Measurements from ENCODE around the gene MYPOP.
A peak's percentile ranks its signal among the peaks of the same experiment; 100 is the strongest.
"Not testable (repeated sequence)": the region's sequence is repeated elsewhere in the genome, so short reads cannot be mapped to it uniquely, and the experiment has no call there.

The MYPOP gene

DNA sequence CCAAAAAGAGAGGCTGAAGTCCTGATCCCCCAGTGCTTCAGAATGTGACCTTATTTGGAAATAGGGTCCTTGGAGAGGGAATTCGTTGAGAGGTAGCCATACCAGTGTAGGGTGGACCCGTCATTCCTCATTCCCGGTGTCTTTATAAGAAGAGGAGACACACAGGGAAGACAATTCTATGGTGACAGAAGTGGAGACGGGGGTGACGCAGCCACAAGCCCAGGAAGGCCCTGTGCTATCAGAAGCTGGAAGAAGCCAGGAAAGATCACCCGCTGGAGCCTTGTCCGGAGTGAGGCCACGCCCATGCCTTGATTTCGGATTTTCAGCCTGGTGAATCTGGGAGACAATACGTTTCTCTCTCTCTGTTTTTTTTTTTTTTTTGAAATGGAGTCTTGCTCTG is 2.6 kb upstream of the MYPOP start:
- no peak for DNase-seq

DNA sequence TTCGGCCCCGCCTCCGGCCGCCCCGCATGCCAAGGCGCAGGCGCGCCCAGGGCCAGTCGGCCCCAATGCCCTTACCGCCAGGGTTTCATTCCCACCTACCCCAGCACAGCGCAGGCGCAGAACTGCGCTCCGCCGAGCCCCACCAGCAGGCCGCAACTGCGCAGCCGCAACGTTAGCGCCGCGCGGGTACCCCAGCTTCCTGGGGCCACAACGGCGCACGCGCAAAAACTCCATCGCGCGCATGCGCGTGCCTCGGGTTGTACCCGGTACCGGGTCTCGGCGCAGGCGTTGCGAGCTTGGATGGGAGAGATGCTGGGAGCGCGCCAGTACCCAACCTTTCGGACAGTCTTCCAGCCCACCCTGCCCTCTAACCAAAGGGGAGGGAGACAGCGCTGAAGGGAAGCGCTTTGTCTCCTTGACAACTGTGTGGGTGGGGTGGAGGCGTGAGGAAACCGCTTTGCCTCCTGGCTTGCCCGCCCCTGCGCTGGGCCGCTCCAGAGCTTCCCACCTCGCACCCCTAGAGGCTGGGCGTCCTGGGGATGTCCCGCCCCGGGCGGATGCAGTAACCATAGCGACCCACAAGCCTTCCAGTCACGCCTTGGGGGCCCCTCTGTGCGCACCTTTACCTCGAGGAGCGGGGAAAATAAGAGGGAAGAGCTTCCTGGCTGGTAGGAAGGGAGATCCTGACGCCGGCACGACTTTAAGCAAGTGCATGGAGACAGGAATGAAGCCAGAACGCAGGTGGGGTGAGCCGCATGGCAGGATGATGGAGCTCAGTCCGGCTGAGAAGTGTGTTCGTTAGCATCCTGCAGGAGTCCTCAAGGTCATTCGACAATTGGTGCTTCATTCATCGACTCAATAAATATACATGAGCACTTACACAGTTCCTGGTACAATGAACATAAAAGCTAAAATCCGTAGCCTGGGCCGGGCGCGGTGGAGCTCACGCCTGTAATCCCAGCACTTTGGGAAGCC is 525 bp upstream of the MYPOP start:
- DNase-seq, result peak; percentile 94

DNA sequence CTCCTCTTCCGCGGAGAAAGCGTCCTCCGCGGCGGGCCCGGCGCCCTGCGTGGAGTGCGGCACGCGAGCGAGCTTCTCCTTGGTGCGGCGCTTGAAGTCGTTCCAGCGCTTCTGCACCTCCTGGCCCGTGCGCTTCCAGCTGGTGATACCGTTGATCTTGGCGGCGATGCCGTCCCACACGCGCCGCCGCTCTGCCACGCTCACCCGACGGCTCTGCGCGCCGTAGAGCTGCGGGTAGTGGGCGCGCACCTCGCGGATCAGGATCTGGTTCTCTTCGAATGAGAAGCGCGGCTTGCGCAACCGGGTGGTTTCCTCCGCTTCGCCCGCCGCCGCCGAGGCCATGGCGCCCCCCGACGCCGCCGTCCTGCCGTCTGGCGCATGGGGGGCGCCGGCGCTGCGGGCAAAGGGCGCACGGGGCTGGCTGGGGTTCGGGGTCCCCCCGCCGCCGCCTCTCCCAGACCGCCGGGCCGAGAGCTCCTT is 941 bp downstream of the MYPOP start:
- no peak for DNase-seq

DNA sequence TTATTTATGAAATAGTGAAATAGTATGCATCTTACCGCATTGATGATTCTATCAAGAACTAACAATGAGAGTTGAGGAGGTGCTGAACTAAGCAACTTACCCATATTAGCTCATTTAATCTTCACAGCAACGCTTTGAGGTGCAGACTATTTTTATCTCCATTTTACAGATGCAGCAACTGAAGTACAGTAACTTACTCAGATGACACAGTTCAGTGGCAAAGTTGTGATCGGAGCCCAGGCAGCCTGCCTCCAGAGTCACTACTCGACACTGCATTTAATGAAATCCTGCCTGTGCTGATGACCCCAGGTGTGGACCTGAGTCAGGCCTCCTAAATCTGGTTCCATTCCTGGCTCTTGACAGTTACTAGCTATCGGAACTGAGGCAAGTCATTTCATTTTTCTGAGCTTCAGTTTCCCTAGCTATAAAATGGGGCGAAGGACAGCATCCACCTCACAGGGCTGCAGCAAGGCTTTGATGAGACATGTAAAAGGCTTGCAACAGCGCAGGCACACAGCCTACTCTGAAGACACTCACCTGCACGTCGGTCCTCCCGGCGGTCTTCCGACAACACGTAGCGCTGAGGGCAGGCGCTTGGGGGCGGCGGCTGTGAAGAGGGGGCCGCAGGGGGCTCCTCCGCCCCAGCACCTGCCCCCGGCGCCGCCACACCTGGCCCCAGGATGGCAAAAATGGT is 1.5 kb downstream of the MYPOP start:
- DNase-seq, result no peak

DNA sequence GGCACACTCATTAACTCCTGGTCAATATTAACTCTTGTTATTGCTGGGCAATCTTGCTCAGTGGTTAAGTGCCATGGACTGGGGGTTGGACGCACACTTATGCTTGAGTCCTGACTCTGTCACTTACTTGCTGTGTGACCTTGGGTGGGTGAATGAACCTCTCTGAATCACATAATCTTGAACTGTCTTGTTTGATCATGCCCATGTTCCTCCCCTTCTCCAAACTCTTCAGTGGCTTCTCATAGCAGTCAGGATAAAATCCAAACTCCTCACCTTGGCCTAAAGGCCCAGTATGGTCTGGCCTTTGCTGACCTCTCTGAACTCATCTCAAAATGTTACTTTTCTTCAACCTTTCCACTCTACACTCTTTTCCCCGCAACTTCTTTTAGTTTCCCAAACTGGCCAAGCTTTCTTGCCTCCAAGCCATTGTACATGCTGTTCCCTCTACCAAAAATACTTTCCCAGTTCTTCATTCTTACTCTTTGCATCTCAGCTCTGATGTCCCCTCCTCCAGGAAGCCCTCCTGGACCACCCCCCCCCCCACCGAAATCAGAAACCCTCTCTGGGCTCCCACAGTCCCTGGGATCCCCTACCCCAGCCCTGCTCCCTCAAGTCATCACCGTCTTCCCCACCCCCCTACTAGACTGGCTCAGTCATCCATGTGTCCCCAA is 2.4 kb downstream of the MYPOP start:
- no peak for DNase-seq

DNA sequence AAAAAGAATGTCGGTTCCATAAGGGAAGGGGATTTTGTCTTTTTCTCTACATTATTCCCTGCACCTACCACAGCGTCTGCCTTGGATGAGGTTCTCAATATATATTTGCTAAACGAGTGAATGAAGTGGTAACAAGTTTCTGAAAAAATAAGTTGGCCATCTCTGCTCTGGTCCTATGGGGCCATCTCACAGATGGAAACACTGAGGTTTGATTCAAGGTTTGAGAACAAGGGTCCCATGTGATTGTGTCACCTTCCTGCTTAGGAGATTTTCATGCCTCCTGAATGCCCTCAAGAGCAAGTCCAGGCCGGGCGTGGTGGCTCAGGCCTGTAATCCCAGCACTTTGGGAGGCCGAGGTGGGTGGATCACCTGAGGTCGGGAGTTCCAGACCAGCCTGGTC is 3.2 kb downstream of the MYPOP start:
- DNase-seq, result no peak

DNA sequence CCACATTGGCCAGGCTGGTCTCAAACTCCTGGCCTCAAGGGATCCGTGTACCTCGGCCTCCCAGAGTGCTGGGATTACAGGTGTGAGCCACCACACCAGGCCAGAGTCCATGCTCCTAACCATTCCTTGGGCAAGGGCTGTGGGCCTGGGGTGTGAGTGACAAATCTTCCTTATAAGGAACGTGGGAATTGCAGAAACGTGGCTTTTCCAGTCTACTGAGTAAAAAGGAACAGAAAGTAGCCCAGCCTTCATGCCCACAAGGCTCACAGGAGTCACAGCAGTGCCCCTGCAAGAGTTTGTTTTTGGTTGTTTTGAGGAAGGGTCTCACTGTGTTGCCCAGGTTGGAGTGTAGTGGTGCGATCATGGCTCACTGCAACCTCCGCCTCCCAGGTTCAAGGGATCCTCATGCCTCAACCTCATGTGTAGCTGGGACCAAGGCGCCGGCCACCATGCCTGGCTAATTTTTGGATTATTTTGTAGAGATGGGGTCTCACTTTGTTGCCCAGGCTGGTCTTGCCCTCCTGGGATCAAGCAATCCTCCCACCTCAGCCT is 5.1 kb downstream of the MYPOP start:
- no peak for DNase-seq

DNA sequence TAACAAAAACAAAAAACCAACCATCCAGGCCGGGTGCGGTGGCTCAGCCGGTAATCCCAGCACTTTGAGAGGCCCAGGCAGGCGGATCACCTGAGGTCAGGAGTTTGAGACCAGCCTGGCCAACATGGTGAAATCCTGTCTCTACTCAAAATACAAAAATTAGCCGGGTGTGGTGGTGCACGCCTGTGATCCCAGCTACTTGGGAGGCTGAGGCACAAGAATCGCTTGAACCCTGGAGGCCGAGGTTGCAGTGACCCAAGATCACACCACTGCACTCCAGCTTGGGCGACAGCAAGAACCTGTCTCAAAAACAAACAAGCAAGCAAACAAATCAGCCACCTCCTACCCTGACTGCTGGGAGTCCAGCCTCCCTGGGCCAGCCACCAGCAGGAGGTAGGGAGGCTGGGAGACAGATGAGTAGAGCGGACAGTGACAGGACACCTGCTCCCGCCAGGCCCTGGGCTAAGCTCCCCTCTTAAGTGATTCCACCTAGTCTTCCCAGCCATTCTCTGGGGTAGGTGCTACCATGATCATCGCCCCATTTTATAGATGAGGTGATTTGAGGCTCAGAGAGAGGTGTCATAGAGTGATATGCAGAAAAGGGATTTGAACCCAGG is 6.3 kb downstream of the MYPOP start:
- DNase-seq, result not testable (repeated sequence)

DNA sequence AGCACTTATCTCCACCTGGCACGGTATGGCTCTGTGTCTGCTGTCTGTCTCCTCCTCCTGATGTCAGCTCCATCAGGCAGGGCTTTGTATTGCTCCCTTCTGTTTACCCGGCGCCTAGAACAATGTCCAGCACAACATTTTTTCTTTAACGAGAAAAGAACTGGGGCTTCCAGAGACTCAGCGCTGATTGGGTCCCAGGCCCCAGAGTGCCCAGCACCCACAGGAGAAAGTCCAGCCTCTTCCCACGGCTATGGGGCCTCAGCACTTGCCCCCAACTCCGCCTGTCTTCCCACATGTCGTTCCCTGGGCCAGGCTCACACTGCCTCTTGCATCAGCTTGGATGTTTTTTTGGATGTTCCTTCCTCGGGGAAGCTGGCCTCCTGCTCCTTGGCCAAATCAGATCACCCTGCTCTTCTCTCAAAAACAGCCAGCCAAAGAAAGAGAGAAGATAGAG is 6.9 kb downstream of the MYPOP start:
- no peak for DNase-seq

DNA sequence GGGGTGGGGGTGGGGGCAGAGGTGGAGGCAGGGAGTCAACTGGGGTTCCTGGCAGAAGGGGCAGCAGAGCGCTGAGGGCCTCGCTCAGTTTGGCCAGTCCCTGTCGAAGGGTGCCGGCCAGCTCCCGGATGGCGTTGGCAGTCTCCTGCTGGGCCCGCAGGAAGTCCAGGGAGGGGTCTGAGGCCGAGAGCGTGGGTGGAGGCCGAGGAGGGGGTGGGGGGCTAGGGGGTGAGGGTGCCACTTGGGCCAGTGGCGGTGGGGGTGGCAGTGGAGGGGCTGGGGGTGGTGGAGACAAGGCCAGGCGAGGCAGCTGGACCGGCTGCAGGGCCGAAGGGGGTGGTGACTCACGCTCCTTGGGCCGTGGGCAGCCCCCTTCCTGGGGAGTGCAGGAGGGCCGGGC is 11.5 kb downstream of the MYPOP start:
- no peak for DNase-seq

DNA sequence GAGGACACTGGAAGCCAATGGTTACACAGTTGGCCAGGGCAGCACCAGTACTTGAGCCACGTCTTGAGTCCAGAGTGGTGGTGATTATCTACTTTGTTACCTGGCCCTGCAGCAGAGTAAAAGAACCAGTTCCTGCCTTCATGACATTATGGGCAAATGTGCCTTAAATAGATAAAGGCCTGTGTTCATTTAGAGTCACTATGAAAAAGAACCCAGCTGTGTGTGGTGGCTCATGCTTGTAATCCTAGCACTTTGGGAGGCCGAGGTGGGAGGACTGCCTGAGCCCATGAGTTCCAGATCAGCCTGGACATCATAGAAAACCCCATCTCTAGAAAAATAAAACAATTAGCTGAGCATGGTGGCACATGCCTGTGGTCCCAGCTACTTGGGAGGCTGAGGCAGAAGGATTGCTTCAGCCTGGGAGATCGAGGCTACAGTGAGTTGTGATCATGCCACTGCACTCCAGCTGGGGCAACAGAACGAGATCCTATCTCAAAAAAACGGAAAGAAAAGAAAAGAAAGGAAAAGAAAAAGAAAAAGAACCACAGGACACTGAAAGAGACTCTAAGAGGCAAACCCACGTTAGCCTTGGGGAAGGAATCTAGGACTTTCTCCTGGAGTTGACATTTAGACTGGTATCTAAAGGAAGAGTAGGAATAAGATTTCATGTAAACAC is 13.1 kb downstream of the MYPOP start:
- no peak for DNase-seq

DNA sequence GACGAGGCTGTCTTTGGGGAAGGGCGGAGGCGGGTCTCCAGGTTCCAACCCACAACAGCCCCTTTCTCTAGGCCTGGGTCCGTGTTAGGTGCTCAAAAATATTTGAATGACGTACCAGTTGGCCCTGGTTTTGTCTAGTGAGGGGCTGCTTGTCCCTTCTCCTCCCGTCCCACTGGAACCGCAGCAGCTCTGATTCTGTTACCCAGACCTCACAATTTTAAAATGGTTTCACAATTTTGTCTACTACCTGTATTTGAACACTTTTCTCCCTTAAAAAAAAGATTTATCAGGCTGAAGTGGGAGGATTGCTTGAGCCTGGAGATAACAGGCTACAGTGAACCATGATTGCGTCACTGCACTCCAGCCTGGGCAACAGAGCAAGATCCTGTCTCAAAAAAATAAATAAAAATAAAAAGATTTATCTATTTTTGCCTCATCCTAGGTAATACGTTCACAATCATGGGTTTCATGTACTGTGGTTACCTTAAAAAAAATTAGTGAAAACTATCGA is 15.2 kb downstream of the MYPOP start:
- no peak for DNase-seq

DNA sequence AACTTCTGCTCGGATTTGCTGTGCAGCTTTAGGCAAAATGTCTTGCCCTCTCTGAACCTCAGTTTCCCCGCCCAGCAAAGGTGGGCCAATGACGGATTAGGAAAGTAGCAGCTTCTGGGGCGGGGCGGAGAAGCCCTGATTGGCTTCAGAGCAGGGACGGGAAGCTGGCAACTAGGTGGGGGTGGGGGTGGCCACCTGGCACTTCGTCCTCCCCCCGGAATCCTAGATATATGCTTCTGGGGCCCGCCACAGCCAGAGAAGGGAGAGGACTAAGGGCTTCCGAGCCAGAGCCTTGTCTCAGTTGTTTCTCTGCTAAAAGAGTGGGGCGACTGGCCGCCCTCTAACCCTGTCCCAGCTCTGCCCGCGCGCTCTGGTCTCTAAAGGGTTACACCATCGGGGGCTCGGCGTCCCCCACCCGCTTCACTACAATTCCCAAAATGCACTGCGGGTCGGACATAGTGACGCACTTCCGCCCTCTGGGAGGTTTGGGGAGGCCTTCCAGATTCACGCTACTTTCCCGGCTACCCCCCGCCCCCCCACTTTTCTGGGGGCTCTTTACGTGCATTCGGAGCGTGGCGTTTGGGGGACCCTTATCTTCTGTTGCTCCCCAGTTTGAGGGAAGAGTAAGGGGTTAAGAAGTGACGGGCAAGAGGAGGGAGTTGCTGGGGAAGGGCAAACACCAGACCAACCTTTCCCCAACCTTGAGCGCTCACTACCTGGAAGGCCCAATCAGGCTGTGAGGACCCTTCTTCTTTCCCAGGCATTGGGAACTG is 15.8 kb downstream of the MYPOP start:
- peak; percentile 90 for DNase-seq

DNA sequence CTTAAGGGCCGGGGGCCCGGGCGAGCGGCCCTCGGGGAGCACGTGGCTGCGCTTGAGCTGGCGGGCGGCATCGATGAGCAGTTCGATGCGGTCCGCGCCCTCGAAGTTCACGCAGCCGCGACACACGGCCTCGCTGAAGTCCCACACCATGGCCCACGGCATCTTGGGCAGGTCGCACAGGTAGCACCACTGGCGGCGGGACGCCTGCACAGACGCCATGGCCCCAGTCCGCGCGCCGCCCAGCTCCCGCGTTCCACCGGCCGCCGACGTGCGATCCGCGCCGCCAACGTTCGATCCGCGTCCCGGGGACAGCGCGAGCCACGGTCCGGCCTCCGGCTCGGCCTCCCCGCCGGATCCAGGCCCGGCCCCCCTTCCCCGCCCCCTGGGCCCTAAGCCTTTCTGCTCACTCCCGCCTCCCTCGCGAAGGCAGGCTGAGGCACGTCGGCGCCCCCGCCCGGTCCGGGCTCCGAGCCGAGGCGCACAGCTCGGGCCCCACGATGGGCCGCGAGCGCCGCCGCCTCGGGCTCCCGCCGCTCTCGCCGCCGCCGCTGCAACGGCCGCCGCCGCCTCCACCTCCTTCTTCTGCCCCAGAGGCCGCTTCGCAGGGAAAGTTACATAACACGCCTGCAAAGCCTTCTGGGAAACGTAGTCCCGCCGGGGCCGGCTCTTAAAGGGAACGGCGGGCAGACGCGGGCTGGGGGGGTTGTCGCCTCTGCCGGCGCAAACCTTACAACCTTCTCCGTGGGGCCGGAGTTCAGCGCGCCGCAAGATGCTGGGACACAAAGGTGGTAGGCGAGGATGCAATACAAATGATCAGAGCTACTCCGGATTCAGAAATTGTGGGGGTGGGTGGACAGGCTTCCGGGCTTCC is 16.6 kb downstream of the MYPOP start, which contains the start of gene IRF2BP1:
Gene IRF2BP1, minus strand, starts transcription at position 586 of the 871 bp plus-strand sequence. Its CDS starts 367 bp downstream, at position 219.
- peak; percentile 86 for DNase-seq

DNA sequence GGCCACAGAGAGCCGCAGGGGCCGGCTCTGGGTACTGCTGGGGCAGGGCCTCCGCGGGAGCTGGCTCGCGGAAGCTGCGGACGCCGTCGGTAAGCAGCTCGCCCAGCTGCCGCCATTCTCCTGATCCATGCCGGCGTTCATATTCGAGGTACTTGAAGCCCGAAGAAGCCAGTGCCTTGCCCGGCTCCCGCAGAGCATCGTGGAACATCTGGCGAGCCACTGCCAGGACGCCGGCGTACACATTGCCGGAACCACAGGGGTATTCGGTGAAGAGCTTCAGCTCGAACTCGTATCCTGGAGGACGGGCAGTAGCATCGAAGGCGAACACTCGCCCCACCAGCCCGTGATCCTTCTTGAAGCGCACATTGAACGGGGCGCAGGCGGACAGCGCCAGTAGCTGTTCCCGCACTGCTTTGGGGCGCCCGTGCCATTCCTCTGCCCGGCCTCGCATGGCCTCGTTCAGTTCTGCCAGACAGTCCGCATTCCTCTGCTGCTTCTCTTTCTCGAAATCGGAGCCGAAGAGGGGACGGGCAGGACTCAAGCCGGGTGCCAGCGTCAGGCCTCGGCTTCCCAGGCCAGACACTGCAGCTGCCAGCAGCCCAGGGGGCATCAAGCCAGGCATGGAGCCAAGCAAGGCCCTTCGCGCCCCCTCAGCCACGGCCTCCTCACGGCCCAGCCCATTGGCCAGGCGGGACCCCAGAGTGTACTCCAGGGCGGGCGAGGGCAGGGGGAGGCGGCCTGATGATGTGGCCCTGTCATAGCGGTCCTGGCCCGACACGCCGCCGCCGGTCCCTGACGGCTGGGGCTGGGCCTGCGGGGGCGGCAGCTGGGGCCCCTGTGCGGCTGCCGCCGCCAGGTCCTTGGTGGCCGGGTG is 17.5 kb downstream of the MYPOP start:
- DNase-seq, result peak; percentile 22

DNA sequence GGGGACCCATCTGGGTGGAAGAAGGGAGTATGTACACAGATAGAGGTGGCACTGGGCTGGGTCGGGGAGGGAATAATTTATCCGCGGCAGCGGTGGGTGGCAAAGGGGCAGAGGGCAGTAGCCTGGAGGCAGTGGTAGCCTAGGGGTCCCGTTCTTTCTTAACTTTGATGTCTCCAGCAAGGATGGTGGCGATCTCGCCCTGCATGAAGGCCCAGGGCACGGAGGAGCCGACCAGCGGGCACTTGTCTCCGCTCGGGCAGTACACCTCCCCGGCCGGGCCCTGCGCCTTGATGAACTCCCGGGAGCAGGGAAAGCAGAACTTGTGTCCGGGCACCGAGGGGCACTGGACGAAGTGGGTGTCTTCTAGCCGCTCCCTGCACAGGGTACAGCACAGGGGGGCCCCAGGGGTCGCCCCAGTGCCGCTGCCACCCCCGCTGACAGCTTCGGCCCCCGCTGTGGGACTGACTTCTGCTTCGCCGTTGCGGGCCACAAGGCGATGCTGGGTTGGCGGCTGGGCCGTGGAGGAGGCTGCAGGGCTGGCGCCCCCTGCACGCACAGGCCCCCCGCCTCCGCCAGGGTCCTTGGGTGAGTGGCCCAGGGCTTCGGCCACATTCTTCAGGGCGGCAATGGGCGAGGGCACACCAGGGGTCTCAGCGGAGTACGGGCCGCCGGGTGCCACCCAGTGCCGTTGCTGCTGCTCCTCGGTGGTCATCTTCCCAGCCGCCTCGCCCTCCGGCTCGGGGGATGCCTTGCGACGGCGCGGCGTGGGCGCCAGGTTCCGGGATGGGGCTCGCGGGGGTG is 18.3 kb downstream of the MYPOP start:
- no peak for DNase-seq

DNA sequence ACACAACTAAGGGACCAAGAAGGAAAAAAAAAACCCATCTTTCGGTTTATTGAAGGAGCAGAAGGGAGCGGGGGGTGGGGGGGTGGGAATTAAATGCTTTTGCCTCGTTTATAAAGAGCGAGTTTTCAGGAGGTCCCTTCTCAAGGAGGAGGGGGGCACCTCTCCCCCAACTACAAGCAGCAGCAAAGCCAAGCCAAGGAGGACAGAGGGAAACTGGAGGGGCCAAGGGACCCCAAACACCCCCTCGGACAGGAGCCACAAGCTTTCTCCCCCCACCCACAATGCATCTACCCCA is 18.9 kb downstream of the MYPOP start:
- no peak for DNase-seq
